Measurements from ENCODE around the gene ADCY10. TPM values are rescaled to one million over a fixed set of nuclear protein-coding genes. Genes with fewer than 3 reads are reported as not detected.

The ADCY10 gene
- total and polyA plus RNA-seq, 9 of the 15 experiments (the other 6 are each of a cell fraction or from before 2014, with no cell fraction given), result 0.08 to 0.86 (median 0.22) TPM

DNA sequence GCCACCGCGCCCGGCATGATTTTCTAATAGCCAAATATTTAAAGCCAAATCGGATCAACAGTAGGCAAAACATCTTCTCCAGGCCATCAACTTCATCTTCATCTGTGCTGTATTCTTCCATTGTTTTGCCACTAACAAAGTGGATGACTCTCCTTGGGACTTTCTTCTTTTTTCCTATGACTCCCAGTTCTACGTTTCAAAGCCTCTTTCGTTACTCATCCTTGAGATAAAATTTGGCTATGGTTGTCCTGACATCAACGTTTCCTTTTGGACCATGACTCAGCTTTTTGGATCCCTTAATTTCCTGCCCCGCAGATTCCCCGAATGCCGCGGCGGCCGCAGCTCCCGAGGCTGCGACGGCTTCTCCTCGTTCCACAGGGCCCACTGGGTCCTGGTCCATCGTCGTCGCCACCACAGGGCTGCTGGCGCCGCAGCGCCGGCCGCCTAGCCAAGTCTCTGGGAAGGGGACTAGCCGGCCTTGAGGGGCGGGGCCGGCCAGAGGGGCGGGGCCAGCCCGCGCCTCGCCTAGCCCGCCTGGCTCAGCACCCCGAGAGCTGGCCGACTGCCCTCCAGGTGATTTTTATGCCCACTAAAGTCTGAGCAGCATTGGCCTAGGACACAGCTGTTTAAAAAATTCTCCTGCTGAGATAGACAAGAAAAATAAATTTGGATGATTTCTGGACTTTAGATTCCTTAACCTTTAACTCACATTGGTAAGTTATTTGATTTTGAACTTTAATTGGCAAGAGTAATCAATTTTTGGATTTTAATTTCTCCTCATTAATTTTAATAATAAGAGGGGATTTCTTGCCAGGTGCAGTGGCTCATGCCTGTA, 93.9 kb downstream of the ADCY10 start (continued):
- TF ChIP-seq, protein P1, sequence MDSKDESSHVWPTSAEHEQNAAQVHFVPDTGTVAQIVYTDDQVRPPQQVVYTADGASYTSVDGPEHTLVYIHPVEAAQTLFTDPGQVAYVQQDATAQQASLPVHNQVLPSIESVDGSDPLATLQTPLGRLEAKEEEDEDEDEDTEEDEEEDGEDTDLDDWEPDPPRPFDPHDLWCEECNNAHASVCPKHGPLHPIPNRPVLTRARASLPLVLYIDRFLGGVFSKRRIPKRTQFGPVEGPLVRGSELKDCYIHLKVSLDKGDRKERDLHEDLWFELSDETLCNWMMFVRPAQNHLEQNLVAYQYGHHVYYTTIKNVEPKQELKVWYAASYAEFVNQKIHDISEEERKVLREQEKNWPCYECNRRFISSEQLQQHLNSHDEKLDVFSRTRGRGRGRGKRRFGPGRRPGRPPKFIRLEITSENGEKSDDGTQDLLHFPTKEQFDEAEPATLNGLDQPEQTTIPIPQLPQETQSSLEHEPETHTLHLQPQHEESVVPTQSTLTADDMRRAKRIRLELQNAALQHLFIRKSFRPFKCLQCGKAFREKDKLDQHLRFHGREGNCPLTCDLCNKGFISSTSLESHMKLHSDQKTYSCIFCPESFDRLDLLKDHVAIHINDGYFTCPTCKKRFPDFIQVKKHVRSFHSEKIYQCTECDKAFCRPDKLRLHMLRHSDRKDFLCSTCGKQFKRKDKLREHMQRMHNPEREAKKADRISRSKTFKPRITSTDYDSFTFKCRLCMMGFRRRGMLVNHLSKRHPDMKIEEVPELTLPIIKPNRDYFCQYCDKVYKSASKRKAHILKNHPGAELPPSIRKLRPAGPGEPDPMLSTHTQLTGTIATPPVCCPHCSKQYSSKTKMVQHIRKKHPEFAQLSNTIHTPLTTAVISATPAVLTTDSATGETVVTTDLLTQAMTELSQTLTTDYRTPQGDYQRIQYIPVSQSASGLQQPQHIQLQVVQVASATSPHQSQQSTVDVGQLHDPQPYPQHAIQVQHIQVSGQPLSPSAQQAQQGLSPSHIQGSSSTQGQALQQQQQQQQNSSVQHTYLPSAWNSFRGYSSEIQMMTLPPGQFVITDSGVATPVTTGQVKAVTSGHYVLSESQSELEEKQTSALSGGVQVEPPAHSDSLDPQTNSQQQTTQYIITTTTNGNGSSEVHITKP (IDR thresholded peaks at IDR 0.05; ENCODE audit: partially characterized antibody), result no peak
- TF ChIP-seq, protein P2, sequence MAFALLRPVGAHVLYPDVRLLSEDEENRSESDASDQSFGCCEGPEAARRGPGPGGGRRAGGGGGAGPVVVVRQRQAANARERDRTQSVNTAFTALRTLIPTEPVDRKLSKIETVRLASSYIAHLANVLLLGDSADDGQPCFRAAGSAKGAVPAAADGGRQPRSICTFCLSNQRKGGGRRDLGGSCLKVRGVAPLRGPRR (CRISPR knock-in tag; IDR thresholded peaks at IDR 0.05), result 0 out of 2 replicates have a peak, but pooled peaks have one; percentile 44
- TF ChIP-seq GTF2A2 (tag; IDR thresholded peaks at IDR 0.05), result no peak
- TF ChIP-seq, protein P3, sequence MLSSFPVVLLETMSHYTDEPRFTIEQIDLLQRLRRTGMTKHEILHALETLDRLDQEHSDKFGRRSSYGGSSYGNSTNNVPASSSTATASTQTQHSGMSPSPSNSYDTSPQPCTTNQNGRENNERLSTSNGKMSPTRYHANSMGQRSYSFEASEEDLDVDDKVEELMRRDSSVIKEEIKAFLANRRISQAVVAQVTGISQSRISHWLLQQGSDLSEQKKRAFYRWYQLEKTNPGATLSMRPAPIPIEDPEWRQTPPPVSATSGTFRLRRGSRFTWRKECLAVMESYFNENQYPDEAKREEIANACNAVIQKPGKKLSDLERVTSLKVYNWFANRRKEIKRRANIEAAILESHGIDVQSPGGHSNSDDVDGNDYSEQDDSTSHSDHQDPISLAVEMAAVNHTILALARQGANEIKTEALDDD (IDR thresholded peaks at IDR 0.05), result no peak; the same call in 1 of the 2 replicates
- TF ChIP-seq, protein P4, sequence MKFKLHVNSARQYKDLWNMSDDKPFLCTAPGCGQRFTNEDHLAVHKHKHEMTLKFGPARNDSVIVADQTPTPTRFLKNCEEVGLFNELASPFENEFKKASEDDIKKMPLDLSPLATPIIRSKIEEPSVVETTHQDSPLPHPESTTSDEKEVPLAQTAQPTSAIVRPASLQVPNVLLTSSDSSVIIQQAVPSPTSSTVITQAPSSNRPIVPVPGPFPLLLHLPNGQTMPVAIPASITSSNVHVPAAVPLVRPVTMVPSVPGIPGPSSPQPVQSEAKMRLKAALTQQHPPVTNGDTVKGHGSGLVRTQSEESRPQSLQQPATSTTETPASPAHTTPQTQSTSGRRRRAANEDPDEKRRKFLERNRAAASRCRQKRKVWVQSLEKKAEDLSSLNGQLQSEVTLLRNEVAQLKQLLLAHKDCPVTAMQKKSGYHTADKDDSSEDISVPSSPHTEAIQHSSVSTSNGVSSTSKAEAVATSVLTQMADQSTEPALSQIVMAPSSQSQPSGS (CRISPR knock-in tag; IDR thresholded peaks at IDR 0.05), result no peak
- TF ChIP-seq, protein P5, sequence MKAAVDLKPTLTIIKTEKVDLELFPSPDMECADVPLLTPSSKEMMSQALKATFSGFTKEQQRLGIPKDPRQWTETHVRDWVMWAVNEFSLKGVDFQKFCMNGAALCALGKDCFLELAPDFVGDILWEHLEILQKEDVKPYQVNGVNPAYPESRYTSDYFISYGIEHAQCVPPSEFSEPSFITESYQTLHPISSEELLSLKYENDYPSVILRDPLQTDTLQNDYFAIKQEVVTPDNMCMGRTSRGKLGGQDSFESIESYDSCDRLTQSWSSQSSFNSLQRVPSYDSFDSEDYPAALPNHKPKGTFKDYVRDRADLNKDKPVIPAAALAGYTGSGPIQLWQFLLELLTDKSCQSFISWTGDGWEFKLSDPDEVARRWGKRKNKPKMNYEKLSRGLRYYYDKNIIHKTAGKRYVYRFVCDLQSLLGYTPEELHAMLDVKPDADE (conservative IDR thresholded peaks at IDR 0.05; ENCODE audit: control insufficient read depth, low read depth, low read length), result no peak
- TF ChIP-seq, protein P6, sequence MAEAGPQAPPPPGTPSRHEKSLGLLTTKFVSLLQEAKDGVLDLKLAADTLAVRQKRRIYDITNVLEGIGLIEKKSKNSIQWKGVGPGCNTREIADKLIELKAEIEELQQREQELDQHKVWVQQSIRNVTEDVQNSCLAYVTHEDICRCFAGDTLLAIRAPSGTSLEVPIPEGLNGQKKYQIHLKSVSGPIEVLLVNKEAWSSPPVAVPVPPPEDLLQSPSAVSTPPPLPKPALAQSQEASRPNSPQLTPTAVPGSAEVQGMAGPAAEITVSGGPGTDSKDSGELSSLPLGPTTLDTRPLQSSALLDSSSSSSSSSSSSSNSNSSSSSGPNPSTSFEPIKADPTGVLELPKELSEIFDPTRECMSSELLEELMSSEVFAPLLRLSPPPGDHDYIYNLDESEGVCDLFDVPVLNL (CRISPR knock-in tag; IDR thresholded peaks at IDR 0.05; ENCODE audit: low read depth), result no peak
- no peak for TF ChIP-seq ARID2 (IDR thresholded peaks at IDR 0.05)
- TF ChIP-seq MIER1 (IDR thresholded peaks at IDR 0.05; ENCODE audit: low read depth), result no peak
- TF ChIP-seq CREM (IDR thresholded peaks at IDR 0.05; ENCODE audit: low read depth), result peak; percentile 50; the same call in 1 of the 2 replicates
- no peak for TF ChIP-seq PTBP1 (IDR thresholded peaks at IDR 0.05; ENCODE audit: low read depth, low read length)
- no peak for TF ChIP-seq CBX8 (IDR thresholded peaks at IDR 0.05; ENCODE audit: borderline replicate concordance, extremely low read depth, low read depth, low read length, poor library complexity, severe bottlenecking)
